GM19463 (cell line): Measurements from ENCODE around the gene CD96.

Source experiments
- ATAC-seq: cut with Tn5 transposase; IDR thresholded peaks from one replicate; pipeline ENCODE4 v1.9.1; 2021; ENCODE audit warnings: mild to moderate bottlenecking, moderate library complexity; ENCODE audit not compliant: unreplicated experiment

Gene CD96

GRCh38 chr3:111592143-111592542, 50.1 kb downstream of the CD96 start:
- no peak for ATAC-seq

- peak; percentile 34 for ATAC-seq
These were observed 50.9 kb downstream of the CD96 start for GRCh38 chr3:111592936-111593335.

- ATAC-seq: peak; percentile 1
These were observed 51.7 kb downstream of the CD96 start for GRCh38 chr3:111593666-111594065.

- peak; percentile 63 for ATAC-seq
These were observed 52.2 kb downstream of the CD96 start for GRCh38 chr3:111594205-111594604.

GRCh38 chr3:111594781-111595180, 52.8 kb downstream of the CD96 start:
- no peak for ATAC-seq

GRCh38 chr3:111595232-111595631, 53.2 kb downstream of the CD96 start, which contains the start of gene ZBED2:
TSS of gene ZBED2 (minus strand) at chr3:111595346. CDS start at chr3:111594201, 1,145 bp downstream.
- peak; percentile 38 for ATAC-seq

- ATAC-seq: no peak
These were observed 54.3 kb downstream of the CD96 start for GRCh38 chr3:111596328-111596727.

GRCh38 chr3:111598139-111598538, 56.1 kb downstream of the CD96 start:
- ATAC-seq: no peak

- ATAC-seq: no peak
These were observed 56.6 kb downstream of the CD96 start for GRCh38 chr3:111598552-111598951.

- ATAC-seq: no peak
These were observed 59.8 kb downstream of the CD96 start for GRCh38 chr3:111601810-111602209.

GRCh38 chr3:111603679-111604078, 61.7 kb downstream of the CD96 start:
- peak; percentile 56 for ATAC-seq

GRCh38 chr3:111604119-111604518, 62.1 kb downstream of the CD96 start:
- peak; percentile 40 for ATAC-seq

- no peak for ATAC-seq
These were observed 63.0 kb downstream of the CD96 start for GRCh38 chr3:111605018-111605417.

- ATAC-seq: no peak
These were observed 63.5 kb downstream of the CD96 start for GRCh38 chr3:111605493-111605892.

GRCh38 chr3:111607240-111607920, 65.4 kb downstream of the CD96 start:
- no peak for ATAC-seq

- no peak for ATAC-seq
These were observed 66.4 kb downstream of the CD96 start for GRCh38 chr3:111608383-111608782.

- no peak for ATAC-seq
These were observed 67.7 kb downstream of the CD96 start for GRCh38 chr3:111609700-111610099.

GRCh38 chr3:111610189-111610588, 68.2 kb downstream of the CD96 start:
- peak; percentile 88 for ATAC-seq

GRCh38 chr3:111610612-111611054, 68.6 kb downstream of the CD96 start:
- ATAC-seq: peak; percentile 22

- ATAC-seq: no peak
These were observed 71.3 kb downstream of the CD96 start for GRCh38 chr3:111613294-111613693.

GRCh38 chr3:111615880-111616279, 73.9 kb downstream of the CD96 start:
- ATAC-seq: no peak

- peak; percentile 92 for ATAC-seq
These were observed 74.6 kb downstream of the CD96 start for GRCh38 chr3:111616417-111617105.
